Measurements from ENCODE around the gene PODNL1.
"Not testable (repeated sequence)": the region's sequence is repeated elsewhere in the genome, so short reads cannot be mapped to it uniquely, and the experiment has no call there.

PODNL1 gene

DNA sequence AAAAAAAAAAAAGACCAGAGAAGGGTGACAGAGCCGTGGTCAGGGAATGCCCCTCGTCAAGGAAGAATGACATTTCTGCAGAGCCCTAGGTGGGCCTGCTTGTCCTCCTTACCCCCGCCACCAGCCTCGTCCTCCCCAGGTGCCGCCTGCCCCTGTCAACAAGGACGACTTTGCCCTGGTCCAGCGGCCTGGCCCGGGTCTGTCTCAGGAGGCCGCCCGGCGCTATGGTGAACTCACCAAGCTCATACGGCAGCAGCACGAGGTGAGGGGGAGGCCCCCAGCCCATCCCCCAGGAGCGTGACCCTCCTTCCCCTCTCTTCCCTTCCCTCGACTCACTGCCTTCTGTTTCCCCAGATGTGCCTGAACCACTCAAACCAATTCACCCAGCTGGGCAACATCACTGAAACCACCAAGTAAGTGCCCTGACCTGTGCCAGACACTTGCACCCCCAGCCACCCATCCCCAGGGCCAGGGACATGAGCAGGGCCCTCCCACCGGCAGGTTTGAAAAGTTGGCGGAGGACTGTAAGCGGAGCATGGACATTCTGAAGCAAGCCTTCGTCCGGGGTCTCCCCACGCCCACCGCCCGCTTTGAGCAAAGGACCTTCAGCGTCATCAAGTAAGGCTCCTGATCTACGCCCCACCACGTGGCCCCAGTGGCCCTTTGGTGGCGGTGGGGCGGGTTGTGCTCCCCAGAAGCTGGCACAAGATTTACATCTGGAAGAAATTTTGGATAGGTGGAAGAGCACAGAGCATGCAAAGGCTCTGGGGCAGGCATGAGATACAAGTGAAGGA lies 14.8 kb downstream of the PODNL1 start:
- no peak for DNase-seq

DNA sequence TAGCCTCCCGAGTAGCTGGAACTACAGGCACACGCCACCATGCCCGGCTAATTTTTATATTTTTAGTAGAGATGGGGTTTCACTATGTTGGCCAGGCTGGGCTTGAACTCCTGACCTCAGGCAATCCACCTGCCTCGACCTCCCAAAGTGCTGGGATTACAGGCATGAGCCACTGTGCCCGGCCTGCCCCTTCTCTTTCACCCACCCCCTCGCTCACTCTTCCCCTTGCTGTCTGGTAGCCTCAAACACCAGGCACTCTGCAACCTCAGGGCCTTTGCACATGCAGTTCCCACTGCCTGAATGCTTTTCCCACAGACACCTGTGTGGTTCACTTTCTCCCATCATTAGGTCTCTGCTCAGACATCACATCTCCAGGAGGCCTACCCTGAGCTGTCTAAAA lies 16.1 kb downstream of the PODNL1 start:
- not testable (repeated sequence) for DNase-seq

DNA sequence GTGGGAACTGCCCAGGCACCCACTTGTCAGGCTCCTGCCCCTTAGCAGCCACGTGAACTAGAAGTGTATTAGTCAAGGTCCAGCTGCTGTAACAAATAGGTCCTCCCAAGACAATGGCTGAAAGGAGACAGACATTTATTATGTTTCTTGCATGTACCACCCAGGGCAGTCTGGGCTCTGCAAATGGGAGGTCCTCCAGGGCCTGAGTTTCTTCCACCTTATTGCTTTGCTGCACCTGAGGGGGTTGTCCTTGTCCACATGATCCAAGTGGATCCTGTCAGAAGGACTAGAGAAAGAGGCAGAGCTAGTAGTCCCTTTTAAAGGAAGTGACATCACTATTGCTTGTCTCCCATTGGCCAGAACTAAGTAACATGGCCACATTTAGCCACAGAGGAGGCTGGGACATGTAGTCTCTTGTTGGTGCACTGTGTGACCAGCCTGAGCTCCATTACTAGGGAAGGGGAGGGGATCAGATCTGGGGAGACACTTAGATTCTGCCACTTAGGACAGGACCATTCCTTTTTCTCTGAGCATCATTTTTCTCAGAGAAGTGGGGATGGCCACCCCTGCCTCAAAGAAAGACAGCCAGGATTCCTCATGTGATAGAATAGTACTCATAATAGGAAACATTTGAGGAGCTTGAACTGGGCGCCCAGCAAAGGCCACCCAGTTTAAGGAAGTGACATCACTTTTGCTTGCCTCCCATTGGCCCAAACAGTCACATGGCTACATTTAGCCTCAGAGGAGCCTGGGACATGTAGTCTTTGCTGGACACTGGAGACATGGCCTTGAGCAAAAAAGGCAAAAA lies 17.1 kb downstream of the PODNL1 start:
- DNase-seq, result peak; percentile 72

DNA sequence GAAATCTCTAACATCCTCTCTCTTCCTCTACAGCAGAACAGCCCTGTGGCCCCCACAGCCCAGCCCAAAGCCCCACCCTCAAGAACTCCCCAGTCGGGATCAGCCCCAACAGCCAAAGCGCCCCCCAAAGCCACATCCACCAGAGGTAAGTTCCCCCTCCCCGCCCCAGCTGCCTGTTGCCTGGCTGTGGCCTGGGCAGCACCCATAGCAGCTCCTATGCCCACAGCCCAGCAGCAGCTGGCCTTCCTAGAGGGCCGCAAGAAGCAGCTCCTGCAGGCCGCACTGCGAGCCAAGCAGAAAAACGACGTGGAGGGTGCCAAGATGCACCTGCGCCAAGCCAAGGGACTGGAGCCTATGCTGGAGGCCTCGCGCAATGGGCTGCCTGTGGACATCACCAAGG lies 17.7 kb downstream of the PODNL1 start:
- no peak for DNase-seq

DNA sequence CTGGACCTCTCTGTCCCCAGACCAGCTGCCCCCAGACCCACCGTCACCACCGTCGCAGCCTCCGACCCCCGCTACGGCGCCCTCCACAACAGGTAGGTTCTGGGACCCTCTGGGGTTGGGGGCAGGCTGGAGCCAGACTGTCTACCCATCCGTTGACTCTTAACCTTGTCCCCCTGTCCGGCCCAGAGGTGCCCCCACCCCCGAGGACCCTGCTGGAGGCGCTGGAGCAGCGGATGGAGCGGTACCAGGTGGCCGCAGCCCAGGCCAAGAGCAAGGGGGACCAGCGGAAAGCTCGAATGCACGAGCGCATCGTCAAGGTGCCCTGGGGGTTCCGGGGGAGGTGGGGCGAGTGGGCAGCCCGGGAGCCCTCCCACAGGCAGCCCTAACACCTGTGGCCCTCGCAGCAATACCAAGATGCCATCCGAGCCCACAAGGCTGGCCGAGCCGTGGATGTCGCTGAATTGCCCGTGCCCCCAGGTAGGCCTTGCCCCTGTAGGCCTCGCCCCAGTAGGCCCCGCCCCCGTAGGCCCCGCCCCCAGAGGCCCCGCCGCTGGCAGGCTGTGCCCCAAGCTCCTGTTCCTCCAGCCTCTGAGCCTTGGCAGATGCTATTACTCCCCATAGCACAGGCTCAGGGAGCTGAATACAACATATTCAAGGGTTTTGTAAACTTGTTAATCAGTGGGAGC lies 19.3 kb downstream of the PODNL1 start:
- no peak for DNase-seq

DNA sequence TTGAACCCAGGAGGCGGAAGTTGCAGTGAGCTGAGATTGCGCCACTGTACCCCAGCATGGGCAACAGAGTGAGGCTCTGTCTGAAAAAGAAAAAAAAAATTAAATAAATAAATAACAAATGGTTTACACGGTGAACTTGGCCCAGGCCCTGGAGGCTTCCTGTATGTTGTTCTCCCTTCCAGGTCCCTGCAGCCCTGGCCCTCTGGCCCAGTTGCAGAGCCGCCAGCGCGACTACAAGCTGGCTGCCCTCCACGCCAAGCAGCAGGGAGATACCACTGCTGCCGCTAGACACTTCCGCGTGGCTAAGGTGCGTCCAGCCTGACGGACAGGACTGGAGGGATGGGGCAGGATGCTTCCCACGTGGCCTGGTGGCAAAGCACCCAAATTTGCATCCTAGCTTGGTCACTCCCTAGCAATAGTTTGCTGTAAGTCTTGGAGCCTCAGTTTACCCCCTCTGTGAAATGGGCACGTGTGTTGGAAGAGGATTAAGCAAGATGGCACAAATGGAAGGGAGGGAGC lies 20.3 kb downstream of the PODNL1 start:
- no peak for DNase-seq

DNA sequence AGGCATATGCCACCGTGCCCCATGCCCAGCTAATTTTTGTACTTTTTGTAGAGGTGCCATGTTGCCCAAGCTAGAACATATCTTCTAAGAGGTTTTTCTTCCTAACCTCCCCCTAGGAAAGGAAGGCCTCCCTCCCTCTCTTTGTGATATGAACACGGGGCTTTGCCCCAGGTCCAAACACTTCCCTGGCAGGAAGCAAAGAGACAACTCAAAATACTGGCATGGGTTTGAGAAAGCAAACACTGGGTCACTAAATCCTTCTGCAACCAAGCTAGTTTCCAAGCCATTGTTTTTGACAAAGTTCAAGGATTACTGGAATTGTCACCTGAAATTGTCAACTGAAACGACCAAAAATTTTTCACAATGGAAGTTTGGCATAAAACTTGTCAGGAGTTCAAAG lies 23.4 kb downstream of the PODNL1 start:
- no peak for DNase-seq

DNA sequence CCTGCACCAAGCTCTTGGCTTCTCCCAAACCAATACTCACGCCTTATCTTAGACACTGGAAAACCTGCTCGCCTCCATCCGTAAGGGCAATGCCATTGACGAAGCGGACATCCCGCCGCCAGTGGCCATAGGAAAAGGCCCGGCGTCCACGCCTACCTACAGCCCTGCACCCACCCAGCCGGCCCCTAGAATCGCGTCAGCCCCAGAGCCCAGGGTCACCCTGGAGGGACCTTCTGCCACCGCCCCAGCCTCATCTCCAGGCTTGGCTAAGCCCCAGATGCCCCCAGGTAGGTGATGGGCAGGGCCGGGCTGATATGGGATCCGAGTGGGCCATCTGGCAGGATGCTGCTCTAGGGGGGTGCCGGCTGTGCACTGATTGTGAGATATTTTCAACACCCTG lies 24.9 kb downstream of the PODNL1 start:
- DNase-seq, result no peak

DNA sequence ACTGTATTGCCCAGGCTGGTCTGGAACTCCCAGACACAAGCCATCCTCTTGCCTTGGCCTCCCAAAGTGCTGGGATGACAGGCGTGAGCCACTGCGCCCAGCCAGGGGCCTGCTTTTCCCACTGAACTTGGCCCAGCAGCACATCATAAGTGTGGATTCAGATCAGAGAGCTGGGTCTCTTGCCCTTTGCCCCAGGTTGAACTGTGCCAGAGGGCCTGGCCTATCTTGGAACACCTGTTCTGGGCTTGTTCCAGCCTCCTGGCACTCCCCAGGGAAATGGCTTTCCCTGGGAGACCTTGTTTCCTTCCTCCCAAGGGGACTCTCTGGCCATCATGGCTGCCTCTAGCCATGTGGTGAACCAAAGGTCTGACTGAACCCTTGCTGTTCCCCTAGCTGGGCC lies 28.8 kb downstream of the PODNL1 start:
- DNase-seq, result no peak

DNA sequence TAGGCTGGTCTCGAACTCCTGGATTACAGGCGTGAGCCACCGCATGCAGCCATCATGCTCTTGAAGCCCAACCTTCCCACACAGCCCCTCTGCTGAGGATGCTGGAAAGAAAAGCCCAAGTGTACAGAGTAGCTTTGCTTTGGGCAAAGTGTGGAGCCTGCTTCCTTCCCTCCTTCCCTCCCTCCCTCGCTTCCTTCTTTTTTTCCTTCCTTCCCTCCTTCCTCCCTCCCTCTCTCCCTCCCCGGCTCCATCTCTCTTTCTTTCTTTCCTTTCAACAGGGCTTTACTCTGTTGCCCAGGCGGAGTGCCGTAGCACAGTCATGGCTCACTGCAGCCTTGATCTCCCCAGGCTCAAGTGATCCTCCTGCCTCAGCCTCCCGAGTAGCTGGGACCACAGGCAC lies 29.5 kb downstream of the PODNL1 start:
- DNase-seq, result no peak

DNA sequence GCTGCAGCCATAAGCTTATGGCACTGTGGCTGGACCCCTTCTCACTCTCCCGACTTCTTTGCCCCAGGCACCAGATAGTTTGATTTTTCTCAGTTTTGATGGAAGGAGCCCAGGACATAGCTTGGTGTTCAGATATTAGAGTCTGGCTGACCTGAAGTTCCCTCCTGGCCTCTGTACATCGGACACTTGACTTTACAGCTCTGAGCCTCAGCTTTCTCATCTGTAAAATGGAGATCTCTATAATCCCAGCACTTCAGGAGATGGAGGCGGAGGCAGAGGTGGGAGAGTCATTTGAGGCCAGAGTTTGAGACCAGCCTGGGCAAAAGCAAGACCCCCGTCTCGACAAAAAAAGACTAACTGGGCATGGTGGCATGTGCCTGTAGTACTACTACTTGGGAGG lies 31.3 kb downstream of the PODNL1 start:
- DNase-seq, result no peak

DNA sequence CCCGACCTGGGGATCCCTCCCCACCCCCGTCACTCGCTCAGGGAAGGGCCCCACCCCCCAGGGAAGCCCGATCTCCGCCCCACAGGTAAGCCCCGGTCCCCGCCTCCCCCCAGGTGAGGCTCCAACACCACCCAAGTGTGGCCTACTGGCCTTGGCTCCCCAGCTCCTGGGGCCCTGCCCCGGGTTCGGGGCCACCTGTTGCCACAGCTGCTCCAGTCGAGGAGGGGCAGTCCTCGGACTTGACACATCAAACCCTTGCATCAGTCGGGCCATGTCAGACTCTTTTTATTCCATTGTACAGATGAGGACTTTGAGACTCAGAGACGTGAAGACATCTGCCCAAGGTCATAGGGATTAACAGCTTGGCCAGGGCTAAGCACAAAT lies 31.7 kb downstream of the PODNL1 start:
- peak; percentile 10 for DNase-seq

DNA sequence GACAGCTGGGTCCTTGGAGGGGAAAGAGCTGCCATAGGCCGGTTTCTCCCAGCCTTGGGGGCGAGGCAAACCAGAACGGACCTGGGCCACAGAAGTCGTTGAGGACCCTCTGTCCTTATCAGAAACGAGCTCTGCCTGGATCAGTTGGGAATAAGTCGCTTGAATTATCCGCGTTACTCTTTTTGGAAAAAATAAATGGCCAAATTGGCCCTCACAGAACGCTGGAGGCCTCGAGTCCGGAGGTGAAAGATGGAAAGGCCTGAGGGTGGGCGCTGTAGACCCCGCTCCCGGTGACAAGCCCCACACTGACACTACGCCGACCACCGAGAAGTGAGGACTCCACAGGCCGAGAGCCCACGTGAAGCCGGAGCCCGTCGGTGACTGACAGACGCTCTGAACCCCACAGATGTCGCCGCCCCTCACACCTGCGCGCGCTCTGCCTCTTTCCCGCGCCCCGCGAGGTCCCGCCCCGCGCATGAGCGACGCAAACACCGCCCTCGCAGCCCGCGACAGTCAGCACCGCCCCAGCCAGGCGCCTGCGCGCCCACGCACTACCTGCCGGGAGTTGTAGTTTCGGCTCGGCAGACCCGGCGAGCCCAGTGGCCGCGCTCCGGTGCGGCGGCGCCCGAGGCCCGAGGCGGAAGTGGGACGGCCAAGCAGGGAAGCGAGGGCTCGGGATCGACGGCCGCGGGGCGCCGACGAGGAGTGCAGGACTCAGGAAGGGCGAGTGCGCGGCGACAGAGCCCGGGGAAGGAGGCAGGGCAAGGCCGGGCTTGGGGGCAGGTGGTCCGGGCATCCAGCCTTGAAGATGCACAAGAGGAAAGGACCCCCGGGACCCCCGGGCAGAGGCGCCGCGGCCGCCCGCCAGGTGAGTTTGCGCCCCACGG lies 32.3 kb downstream of the PODNL1 start, which contains the start of the genes BRME1 and CC2D1A:
Gene BRME1, minus strand, starts transcription at position 484 of the 887 bp plus-strand sequence. CDS start 1,225 bp downstream, outside the sequence.
Gene CC2D1A, plus strand, starts transcription at position 568 of the 887 bp plus-strand sequence. Its CDS starts 241 bp downstream, at position 809.
- DNase-seq, result peak; percentile 97

DNA sequence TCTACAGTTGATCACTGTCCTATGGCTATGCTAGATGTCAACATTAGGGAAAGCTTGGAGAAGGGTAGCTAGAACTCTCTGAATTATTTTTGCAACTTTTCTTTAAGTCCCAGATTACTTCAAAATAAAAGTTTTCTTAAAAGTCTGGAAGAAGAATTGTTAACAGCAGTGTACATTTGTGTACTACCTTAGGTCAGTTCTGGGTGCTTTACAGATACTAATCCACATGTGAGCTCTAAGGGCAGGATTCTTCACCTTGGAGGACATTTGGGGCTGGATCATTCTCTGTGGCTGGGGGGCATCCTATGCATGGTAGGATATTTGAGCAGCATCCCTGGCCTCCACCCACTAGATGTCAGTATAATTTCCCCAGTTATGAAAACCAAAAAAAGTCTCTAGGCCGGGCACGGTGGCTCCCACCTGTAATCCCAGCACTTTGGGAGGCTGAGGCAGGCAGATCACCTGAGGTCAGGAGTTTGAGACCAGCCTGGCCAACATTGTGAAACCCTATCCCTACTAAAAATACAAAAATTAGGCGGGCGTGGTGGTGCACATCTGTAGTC lies 35.1 kb downstream of the PODNL1 start:
- DNase-seq, result peak; percentile 56

DNA sequence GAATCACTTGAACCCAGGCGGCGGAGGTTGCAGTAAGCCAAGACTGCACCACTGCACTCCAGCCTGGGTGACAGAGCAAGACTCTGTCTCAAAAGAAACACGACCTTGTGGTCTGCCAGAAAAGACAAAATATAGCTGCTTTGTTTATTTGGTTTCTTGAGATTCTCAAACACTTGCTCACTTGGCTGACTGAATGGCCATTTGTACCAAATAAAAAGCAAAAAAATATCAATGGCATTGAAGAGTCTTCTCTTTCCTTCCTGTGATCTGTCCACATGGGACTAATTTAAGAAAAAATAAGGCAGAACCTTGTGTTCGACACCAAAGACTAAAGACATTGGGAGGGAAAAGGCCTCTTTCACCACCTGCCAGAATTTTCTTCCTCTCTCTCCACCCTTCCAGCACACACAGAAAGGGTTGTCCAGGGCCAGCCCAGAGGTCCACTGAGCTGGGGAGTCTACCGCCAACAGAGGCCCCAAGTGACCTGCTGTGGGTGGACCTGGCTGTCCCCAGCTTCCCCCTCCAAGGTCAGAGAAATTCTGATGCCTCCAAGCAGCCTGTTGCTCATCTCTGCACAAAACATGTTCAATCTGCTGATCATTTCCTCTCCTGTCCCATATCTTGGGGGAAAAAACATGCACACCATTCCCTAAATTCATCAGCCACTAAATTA lies 38.2 kb downstream of the PODNL1 start:
- no peak for DNase-seq

DNA sequence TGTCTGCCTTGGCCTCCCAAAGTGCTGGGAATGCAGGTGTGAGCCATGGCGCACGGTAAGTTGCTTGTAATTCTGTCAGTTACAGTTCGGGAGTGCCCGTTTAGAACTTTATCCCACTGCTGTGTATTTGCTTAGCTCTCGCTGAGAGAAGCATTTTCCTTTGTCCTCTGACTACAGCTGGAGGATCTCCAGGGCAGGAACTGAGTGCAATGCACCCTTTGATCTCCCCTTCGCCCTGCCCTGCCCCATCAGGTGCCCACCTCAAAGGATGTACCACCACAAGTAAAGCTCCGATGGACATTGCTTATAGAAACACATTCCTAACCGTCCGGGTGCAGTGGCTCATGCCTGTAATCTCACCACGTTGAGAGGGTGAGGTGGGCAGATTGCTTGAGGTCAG lies 38.8 kb downstream of the PODNL1 start:
- DNase-seq, result no peak

DNA sequence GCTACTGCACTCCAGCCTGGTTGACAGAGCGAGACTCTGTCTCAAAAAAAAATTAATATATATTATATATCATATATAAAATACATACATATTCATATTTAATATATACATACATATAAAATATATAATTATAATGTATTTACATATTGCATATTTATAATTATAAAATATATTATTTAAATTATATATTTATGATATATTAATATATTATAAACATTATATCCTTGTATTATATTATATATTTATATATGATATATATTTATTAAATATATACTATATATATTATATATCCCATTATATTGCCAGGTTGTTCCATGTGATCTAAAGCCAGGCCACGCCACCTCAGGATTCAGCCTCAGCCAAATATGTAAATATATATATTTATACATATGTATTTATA lies 42.0 kb downstream of the PODNL1 start:
- no peak for DNase-seq

DNA sequence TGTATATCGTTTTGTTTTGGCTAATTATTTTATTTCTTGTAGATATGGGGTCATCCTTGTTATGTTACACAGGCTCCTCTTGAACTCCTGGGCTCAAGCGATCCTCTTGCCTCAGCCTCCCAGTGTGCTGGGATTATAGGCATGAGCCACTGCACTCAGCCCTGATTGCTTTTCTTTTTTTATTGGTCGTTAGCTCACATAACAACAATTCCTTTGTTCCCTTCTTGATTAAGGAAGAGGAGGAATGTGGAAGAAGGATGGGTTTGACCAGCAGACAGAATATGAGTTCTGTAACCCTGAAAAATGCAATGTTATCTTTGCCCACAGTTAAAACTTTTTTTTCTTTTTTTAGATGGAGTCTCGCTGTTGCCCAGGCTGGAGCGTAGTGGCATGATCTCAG lies 43.7 kb downstream of the PODNL1 start:
- no peak for DNase-seq

DNA sequence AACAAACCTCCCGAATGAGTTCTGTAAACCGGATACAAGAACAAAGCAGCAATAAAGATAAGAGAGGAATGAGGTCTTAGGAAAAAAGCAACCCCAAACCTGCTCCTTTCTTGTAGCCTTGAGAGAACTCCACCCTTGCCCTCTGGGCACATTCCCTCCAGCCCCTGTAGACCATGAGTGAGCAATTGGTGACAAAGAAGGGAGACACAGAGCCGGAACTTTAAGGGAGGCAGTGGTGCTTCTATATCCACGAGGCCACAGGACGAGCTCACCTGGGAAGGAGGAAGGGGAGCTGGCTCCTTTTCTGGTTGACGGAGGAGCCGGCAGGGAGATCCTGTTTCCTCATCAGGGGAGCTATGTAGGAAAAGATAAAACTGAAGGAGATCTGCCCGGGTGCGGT lies 45.3 kb downstream of the PODNL1 start:
- no peak for DNase-seq

DNA sequence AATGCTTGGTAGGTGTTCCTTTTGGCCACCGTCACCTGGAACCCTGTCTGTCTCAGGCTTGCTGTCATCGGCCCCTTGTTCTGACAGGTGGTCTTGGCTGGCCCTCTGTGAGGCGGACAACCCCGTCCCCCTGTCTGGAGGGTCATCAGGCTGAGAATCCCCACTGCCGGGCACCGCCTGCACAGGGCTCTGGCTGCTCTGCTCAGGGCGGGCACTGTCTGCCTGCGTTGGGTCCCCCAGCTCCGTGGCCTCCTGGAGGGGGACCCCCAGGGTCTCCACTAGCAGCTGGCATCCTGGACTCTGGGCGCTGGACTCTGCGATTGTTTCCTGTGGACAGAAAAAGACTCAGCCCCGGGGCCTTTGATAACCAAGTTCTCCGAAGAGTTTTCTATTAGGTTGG lies 48.1 kb downstream of the PODNL1 start:
- DNase-seq, result no peak

DNA sequence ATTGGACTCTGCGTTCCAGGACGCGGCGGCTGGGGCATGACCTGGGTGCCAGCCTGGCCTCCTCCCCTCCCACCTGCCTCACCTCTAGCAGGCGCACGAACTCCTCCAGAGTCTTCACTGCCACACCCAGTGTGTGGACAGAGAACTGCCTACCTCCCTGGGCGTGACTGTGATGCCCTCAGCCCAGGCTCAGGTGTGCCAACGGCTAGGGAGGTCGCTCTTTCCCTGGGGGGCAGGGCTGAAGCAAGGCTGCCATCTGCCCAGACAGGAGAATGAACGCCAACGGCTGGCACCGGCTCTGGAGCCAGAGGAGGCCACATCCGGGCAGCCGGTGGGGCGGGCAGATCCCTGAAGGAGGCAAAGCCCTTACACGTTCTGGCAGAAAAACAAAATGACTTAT lies 49.9 kb downstream of the PODNL1 start:
- DNase-seq, result no peak
